HT1080 (cell line): Measurements from ENCODE around the gene HEG1. TPM values are rescaled to one million over a fixed set of nuclear protein-coding genes. Genes with fewer than 3 reads are reported as not detected.

Source experiments
- DNase-seq: peaks from one replicate; pipeline ENCODE4 v3.0.0-alpha.2; 2015; ENCODE audit warnings: low read depth
- total RNA-seq: library from RNA; depleted of rRNA; stranded (reverse); fragments of >200 nt; shearing (Covaris generic); gene quantifications from 2 replicates; pipeline ENCODE4 v1.2.3, GENCODE V29; 2014

Gene HEG1
- total RNA-seq, 1 experiment from 2014 or later, result 40.7 TPM

DNA sequence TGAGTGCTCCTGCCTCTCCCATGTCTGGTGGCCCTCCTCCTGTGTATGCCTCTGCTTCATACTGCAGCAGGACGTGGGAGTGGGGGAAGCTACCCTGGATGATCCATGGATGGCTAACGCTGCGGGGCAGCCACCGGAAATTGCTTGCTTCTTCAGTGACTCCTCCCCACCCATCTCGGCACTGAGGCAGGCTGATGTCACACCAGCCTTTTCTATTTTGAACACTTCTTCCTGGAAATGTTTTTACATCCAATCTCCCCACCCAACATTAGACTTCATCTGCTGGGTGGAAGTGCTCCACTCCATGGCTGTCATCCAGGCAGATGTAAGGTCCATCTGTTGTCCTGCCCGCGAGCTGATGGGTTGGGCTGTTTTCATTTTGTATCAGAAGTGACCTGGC is 62.3 kb downstream of the HEG1 start:
- peak; percentile 43 for DNase-seq

DNA sequence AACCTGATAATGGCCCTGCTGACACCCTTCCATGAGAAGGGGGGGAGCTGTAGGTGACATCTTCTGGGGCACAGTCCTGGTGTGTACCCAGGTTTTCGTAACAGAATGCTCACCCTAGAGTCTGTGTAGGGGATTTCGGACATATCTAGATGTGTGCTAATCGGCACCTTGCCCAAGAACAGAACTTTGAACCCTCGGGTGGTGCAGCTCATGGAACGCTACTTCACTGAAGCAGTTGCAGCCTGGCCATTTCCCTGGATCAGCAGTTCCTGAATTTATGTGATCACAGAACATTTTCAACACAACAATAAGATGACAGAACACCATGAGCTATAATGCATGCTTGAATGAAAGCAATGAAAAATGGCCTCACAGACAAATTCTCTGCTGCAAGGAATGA is 63.8 kb downstream of the HEG1 start:
- no peak for DNase-seq

DNA sequence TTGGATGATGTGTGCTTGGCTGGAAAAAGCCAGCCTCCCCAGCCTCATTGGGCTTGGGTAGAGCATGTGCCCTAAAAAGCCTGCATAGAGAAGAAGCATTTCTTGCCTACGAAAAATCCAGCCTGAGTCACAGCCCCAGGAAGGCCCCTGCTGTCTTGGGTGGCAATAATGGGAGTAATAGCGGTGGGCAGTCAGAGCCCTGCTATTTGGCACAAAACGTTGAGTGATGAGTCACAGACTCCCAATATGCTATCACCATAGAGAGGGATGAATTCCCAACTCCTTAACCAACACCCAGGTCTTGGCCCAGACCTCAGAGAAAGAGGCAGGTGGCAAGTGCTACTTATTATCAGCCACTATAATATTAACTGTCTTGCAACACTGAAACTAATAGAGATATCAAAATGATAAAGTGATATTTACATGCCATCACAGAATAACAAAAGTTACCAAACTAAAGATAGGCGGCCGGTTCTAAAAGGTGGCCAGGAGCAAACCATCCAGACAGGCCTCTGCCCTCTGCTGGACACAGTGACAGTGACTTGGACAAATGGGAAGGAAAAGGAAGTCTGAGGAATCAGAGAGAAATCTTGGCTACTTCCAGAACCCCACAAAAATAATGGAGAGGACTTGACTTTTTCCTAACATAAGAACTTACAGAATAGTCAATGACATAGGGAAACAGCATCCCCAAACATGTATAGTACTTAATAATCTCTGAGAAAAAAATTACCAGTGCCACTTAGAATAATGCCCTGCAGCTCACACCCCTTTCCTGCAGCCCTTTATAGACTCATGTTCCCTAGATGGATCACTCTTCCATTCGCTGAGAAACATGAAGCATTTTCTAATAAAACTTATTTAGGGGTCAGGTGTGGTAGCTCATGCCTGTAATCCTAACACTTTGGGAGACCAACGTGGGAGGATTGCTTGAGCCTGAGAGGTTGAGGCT is 69.3 kb downstream of the HEG1 start:
- peak; percentile 100 for DNase-seq

DNA sequence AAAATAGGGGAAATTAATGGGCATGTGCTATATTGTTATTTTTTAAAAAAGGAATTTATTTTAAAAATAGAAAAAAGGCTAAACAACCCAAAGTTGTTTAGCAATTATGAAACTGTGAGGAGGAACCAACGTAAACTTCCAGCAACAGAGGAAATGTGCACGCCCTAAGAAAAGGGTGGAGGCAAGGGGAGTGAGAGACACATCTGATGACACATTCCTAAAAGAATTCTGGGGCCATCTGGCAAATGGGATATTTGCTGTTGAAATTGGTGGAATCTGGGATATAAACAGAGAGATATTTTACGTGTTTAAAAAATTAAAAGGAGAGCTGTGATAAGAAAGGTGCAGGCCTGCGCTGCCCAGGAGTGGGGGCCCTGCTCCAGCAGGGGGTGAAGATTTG is 70.4 kb downstream of the HEG1 start:
- peak; percentile 81 for DNase-seq

DNA sequence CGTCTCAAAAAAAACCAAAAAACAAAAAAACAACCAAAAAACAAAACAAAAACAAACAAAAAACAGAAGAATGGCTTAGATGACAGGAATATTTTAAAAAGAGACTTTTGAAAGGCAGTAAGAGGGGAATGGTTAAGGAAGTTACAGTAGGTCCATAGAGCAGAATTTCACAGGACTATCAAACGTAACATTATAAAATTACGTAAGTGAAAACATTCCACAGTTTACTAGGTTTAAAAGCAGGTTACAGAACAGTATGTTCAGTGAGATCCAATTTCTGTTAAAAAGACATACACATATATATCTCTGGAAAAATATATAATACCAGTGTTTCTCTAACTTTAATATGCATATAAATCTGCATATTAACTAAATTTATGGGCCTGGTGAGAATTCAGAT is 71.0 kb downstream of the HEG1 start:
- DNase-seq, result no peak

DNA sequence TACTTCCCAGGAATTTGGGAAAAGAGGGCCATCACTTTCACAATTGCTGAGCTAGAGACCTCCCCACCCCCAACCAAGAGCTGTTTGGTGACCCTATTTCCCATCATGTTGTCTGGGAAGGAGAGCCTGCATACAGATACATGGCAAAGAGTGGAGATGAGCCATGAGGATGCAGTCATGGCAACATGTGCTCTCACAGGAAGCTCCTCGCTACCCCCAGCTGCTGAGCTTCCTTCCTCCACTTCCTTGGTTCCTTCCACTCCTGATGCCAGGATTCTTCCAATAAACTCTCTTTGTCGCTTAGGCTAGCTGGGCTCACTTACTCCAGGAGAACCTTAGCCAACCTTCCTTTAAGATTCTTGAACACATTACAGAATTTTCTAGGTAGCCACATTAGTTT is 72.9 kb downstream of the HEG1 start:
- no peak for DNase-seq

DNA sequence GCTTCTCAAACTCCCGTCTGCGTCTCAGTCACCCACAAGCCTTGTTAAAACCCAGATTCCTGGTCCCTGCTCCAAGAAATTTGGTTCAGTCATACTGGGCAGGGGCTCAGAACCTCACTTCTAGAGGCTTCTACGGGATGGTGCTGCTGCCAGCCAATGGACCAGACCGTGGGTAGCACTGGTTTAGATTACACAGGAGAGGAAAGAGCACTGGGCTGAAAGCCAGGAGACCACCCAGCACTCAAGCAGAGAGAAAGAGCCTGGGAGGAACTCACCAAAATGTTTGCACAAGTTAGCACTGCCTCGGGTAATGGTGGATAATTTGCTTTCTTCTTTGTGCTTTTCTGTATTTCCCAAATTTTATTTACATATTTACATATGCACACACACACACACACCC is 74.3 kb downstream of the HEG1 start:
- no peak for DNase-seq

DNA sequence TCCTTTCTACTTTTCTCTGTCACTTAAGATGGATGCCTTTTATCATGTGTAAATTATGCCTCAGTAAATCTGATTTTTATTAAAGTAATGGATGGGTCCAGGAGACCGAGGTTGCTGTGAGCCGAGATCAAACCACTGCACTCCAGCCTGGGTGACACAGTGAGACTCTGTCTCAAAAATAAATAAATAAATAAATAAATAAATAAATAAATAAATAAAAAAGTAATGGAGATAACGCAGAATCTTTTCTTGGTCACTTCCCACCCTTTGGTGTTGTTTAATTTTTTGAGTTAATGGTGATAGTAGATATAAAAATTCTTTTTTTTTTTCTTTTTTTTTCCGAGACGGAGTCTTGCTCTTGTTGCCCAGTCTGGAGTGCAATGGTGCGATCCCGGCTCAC is 77.2 kb downstream of the HEG1 start:
- no peak for DNase-seq

DNA sequence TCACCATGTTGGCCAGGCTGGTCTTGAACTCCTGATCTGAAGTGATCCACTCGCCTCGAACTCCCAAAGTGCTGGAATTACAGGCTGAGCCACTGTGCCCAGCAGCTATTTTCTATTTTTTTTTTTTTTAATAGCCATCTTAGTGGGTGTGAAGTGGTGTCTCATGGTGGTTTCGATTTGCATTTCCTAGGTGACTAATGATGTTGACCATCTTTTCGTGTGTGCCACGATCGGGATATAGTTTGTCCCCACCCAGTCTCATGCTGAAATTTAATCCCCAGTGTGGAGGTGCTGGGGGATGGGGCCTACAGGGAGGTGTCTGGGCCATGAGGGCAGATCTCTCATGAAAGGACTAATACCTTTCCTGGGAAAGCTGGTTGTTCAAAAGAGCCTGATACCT is 79.4 kb downstream of the HEG1 start:
- DNase-seq, result peak; percentile 67

DNA sequence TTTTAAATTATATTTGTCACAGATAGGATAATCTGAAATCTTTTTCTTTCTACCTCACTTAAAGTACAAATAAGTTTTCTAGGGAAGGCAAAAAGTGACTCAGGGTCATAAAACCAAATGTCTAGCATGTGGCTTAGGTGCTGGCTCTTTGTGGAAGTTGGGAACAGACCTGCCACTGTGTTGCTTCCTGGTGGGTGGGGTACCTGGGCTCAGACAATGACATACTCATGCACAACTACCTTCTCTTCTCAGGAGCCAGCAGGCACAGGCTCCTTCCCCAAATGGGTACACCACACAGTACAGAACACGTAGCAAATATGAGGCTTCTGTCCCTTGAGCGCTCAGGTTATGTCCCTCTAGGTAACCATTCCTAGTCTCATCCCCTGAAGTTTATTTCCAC is 81.1 kb downstream of the HEG1 start:
- no peak for DNase-seq

DNA sequence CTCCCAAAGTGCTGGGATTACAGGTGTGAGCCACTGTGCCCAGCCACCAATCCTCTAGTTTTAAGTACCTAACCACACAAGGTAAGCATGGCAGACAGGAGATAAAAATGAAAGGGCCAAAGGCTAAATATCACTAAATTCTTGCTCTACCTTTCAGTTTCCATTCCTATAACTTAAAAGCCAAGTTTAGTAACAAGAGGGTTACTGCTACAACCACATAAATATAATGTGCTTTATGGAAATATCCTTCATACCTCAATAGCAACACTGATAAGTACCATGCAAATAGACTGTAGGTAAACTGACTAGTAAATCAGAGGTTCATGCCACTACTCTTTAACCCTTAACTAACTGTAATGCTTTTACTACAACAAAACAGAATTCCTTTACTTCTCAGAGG is 82.5 kb downstream of the HEG1 start:
- no peak for DNase-seq

DNA sequence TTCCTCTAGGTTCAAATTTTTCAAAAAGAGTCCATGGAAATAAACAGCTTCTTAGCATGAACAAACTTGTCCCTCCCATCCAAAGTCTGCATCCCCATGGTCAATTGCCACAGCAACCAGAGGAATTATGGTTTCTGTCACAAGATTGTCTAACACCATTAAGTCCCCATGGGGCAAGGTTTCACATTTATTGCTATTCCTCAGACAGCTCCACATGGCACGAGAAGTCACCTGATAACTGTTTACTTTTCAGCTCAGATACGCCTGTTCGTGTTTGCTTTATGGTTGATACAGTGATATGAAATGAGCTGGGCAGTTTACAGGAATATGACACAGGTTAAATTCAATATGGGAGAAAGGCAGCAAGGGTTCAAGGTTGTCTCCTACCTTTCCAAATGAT is 83.3 kb downstream of the HEG1 start:
- DNase-seq, result no peak

DNA sequence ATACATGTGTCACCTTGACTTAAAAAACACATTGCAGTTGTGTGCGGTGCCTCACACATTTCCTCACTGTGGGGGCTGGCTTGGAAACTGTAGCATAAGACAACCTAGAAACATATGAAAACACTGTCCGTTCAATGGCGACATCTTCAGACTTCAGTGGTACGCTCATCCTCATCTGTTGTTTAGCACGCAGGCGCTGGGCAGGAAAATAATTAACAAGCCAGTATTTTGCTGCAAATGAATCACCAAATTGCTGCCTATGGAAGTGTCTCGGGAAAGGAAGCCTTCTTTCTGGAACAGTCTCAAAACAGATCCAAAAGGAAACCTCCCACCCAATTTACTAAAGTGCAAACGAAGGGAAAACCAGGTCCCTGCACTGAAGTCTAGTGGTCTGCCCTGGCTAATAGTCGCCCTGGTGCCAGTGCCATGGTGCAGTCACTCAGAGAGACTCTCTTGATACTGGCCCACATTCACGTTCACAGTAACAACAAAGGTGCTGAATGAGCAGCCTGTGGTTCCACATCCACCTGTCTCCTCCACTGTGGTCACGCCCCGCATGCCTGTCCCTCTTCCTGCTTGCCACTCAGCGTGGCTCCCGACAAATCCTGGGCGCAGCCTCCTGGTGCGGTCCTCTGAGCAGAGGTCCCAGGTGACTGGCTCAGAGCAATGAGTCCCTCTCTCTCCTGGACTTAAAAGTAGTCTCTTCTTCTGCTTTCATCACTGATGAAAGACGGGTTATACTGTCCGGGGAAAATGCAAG is 85.7 kb downstream of the HEG1 start:
- no peak for DNase-seq

DNA sequence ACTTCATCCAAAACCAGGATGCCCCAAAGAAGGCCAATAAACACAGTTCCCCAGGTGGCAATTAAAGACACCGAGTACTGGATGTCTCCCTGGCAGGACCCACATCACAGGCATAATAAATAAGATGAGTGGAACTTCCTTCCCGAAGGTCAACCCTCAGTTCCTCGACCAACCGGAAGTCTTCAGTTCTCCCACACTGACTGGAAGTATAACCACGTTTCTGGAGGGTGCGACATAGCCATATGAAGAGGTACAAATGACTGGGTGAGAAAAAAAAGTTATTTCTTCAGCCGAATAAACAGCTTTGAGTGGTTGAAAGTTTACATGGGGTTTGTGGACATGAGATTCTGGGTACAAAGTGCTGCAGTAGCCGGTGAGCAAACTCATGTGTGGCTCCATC is 86.6 kb downstream of the HEG1 start:
- DNase-seq, result no peak

DNA sequence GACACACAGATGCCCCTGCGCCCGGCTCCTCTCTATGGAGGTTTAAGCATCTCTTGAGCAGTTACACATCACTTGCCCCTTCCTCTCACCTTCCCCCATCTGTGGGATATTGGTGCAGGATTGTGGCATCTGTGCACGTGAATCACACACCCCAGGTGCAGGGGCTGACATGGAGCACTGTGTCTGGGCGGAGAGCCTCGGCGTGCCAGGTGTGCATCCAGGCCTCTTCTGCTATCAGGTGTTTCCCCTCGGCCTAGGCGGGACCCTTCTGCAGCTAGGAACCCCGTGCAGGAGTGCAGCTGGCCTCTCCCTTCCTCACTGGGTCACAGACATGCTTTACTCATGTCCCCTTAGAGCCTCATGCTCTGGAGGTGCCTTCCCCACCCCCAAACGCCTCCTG is 87.8 kb downstream of the HEG1 start:
- DNase-seq, result no peak

DNA sequence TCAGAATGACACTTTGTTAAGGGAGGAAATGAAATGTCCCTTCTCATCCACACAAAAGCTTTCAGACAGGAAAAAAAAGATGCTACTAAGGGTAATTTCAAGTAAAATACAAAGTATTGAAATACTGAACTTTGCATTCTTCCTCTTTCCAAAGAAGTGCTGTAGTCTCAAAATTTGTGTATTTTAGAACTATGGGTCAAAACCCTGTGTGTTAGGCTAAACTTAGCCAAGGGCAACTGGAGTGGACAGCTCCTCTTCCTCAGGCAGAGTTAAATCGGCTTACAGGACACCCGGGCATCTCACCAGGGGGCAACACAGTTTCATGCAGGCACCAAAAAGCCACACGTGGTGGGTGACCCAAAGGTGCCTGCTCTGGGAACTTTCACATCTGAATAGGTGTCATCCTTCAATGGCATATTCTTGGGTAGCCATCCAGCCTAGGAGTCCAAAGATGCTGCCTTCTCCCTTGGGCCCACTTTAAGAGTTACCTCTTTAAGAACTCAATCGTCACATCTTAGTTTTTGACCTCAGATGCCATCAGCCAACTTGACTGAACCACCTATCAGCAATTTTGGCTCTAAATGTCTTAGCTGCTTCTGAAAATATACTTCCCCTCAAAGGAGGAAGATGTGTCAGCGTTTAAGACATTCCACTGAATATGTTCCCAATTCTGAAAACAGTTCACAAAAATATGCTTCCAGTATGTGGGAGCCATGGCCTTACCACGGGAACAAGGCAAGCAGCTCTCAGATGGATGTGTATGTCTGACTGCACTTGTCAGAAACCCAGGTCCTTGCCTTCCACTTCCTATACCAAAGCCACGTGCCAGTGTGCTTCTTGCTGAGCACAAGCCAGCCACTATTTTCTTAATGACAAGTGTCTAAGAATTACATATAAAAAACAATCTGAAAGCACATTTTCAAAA is 89.0 kb downstream of the HEG1 start:
- DNase-seq, result no peak

DNA sequence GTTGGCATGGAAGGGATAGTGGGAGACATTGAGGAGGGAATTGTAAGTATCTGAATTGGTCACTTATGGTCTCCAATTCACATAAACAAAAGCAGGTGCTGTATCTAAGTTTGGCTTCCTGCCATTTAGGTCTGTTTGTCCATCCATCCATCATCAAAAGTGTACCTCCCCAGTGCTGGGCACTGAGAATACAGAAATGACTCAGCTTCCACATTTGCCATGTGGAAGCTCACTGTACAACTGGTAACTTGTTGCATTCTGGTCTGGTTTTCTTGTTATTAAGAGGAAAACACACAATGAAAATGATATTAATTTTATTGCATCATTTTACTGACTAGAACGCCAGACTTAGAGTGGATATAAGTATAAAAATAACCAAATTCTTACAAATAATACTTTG is 90.4 kb downstream of the HEG1 start:
- DNase-seq, result peak; percentile 30

DNA sequence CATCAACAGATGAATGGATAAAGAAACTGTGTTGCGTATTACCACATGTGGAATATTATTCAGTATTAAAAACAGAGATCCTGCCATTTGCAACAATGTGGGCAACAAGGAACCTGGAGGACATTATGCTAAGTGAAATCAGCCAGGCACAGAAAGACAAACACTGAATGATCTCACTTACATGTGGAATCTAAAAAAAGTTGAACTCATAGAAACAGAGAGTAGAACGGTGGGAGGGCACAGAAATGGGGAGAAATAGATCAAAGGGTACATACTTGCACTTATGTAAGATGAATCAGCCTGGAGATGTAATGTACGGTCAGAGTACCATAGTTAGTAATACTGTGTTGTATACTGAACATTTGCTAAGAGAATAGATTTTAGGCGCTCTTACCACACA is 91.4 kb downstream of the HEG1 start:
- no peak for DNase-seq

DNA sequence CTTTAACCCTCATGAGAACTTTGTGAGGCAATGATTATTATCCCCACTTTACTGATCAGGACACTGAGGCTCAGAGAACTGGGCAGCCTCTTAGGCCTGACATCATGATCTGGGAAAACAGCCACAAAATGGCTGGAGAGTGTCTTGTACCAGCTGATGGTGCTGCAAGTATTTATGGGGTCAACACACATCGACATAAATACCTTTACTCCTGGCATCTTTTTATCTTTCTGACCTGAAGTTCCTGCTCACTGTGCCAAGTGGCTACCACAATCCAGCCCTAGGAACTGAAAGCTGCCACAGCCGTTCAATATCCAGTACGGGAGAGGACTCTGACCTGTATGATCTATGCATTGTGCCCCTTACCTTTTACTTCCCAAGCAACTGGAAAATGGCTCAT is 92.0 kb downstream of the HEG1 start:
- DNase-seq, result no peak

DNA sequence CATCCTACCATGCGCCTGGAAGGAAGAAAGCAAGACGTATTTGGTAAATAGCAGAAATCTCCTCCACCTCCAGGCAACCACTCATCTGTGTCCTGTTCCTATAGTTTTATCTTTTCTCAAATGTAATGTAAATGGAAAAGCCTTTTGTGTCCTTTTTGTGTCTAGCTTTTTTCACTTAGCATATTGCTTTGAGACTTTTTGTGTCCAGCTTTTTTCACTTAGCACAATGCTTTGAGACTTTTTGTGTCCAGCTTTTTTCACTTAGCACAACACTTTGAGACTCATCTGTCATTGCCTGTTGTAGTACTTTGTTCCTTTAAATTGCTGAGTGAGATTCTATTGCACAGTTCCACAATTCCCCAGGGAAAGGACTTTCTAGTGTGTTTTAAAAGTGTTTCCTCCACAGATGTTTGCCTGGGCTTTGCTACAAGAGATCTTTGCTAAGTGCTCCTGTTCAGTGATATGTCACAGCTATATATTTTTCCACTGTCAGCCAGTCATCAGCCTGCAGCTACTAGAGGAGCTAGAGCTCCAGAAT is 93.3 kb downstream of the HEG1 start:
- DNase-seq, result no peak

DNA sequence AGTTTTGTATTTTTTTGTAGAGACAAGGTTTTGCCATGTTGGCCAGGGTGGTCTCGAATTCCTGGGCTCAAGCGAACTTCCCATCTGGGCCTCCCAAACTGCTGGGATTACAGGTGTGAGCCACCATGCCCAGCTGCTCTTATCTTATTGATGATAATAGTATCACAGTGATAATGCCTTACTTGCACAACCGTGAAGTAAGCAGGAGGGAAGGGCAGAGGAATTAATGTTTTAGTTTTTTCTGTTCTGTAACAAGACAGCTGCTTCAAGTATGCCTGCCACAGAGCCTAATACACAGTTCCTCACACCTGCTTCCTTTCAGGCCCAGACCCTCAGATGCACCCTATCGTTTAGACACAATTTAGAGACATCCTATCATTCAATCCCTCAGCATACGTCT is 95.1 kb downstream of the HEG1 start:
- no peak for DNase-seq
